Hippocampal formation (tissue), 2 donors: ENCODE results near the gene KRT20.
A peak's percentile ranks its signal among the peaks of the same experiment; 100 is the strongest.
"Not testable (repeated sequence)": the region's sequence is repeated elsewhere in the genome, so short reads cannot be mapped to it uniquely, and the experiment has no call there.

Source experiments
- DNase-seq, 2 donors: peaks; one replicate each; lab custom pipeline; 2025; lab: John Stamatoyannopoulos, UW

KRT20 gene, protein sequence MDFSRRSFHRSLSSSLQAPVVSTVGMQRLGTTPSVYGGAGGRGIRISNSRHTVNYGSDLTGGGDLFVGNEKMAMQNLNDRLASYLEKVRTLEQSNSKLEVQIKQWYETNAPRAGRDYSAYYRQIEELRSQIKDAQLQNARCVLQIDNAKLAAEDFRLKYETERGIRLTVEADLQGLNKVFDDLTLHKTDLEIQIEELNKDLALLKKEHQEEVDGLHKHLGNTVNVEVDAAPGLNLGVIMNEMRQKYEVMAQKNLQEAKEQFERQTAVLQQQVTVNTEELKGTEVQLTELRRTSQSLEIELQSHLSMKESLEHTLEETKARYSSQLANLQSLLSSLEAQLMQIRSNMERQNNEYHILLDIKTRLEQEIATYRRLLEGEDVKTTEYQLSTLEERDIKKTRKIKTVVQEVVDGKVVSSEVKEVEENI

DNA sequence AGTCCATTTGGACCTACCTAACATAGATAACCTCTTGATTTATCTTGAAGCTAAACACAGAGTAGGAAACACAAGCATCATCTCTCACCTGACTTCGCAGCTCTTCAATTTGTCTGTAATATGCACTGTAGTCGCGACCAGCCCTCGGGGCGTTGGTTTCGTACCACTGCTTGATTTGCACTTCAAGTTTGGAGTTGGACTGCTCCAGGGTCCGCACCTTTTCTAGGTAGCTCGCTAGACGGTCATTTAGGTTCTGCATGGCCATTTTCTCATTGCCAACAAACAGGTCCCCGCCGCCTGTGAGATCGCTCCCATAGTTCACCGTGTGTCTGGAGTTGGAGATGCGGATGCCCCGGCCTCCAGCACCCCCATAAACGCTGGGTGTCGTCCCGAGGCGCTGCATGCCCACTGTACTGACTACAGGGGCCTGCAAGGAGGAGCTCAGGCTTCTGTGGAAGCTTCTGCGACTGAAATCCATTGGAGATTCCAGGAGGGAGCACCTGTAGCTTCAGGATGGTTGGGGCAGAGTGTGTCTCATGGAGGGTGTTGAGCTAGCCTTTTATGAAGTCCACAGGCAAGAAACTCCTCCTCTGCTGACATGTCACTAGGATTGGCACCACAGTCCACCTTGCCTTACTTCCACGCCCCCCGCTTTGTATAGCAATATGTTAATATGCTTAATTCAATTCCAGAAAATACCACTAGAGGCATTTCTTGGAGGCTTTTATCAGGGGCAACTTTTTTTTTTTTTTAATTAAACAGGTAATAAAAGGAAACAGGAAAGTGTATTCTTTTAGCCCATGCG, at the start of gene KRT20:
Gene KRT20, minus strand, starts transcription at position 535 of the 805 bp plus-strand sequence. Its CDS starts 57 bp downstream, at position 478.
- DNase-seq, result no peak

DNA sequence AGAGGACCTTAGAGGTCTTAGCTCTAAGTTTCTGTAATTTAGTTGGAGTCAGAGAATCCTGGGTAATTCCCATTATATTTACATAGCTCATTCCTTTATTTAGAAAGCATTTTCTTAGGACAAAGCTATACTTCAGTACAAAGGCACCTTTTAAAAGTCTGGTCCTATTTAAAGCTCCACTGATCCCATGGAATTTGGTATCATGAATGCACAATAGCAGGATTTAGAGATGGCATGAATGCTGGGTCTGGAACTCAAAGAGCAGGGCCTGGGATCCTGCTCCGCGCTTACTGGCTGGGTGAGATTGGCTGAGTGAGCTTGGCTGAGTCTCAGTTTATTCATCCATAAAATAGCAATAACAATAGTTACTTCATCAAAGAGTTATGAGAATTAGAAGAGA, 47.6 kb upstream of the KRT20 start:
- DNase-seq, result no peak

DNA sequence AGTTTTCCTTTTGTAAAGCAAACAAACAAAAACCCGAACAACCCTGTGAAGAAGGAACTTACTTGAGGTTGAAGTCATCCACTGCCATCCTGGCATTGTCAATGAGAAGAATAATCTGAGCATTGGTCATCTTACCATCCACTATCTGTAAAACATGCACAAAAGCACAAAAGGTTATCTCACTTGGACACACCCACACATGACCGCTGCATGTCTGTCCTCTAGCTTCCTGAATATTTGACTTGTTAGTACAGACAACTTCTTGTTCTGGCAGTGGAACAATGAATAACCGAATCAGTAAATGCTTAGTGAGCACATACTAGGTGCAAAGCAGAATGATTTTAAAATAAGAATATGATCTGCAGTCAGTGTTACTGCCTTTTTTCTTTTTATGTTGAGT, 46.3 kb upstream of the KRT20 start:
- DNase-seq, result no peak

DNA sequence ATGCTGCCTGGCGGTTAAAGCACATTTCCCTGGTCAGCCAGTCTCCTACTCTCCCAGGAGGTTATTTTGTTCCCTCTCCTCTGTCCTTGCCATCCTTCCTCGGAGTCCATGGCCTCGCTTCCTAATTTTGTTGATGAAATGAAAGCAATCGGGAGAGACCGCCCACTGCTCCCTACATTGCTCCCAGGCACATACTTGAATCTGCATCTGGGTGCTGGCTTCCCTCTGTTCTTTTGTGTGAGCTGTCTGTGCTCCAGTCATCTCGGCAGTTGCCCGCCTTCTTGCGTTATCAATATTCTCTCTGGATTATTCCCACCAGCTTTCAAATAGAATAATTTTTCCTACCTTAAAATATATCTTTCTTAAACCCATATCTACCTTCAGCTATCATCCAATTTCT, 41.3 kb upstream of the KRT20 start:
- no peak for DNase-seq

DNA sequence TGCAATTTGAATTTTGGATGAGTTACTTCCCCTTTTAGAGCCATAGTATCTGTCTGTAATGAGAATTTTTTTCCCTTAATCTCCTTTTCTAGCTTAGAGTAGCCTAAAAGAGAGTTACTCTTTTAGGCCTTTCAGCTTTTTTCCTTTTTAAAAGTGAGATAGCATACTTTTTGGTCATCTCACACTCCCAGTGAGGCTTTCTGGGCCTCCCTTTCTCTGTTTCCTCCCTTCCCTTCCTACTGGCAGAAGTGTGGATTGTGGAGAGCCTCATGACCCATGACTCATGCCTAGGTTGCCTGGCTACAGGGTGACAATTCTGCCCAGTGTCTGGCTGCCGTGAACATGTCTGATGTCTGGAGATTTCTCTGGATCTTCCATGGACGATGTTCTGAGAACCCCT, 37.2 kb upstream of the KRT20 start:
- DNase-seq, result peak in 1 of 2 donors; percentile 25

DNA sequence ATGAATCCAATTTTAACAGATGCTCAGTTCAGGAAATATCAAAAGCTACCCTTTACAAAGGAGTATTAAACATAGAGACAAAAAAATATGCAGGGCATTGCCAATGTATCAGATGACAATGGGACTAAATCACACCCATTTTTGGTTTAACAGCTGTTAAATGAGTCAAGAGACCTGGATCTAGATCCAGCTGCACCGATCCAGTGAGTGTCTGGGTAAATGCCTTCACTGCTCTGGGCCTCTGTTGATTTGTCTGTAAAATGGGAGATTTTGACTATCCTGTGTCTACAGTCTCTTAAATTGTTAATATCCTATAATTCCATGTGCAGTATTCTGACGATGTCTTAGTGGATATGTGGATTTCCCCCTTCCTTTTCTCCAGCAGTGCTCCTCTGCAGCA, 36.0 kb upstream of the KRT20 start:
- no peak for DNase-seq

DNA sequence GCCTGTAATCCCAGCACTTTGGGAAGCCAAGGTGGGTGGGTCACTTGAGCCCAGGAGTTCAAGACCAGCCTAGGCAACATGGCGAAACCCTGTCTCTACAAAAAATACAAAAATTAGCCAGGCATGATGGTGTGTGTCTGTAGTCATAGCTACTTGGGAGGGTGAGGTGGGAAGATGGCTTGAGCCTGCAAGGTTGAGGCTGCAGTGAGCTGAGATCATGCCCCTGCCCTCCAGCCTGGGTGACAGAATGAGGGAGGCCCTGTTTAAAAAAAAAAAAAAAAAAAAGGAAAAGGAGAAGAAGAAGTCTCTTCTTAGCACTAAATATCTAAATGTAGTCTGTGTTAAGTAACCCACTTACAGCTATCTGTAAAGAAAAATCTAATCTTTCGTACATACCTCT, 32.1 kb upstream of the KRT20 start:
- not testable (repeated sequence) for DNase-seq

DNA sequence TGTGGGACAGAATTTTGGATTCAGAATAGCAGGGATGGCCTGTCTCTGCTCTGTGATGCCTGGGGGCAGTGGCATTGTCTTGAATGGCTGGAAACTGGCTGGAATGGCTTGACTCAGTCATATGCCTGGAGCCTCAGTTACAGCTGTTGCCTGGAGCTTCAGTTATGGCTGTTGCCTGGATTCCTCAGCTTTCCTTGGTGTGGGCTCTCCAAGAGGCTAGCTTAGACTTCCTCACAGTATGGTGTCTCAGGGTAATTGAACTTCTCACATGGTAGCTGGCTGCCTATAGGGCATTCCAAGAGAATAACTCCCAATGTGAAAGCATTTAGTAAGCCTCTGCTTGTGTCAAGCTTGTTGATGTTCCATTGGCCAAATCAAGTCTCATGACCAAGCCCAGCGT, 31.3 kb upstream of the KRT20 start:
- no peak for DNase-seq

DNA sequence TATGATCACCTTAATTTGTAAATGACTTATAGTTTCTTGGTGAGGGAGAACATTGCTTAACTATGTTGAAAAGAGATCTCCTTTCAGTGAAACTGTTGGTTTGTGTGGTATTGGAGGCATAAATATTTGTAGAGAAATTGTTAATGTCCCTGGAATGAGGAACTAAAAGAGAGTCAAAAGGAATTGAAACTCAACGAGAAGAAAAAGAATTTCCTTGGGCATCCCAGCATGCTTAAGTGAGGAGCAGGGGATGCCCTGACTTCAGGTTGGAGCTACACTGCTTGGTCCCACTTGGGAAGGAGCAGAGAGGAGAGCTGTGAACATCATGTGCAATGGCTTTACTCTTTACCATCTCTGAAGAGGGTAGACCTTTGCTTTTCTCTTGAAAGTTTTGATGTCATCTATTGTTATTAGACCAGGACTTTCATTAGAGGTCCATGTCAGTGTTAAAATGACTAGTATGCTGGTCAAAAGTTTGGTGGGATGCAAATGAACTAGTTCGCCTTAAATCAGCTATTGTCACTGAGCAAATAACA, 30.7 kb upstream of the KRT20 start:
- no peak for DNase-seq

DNA sequence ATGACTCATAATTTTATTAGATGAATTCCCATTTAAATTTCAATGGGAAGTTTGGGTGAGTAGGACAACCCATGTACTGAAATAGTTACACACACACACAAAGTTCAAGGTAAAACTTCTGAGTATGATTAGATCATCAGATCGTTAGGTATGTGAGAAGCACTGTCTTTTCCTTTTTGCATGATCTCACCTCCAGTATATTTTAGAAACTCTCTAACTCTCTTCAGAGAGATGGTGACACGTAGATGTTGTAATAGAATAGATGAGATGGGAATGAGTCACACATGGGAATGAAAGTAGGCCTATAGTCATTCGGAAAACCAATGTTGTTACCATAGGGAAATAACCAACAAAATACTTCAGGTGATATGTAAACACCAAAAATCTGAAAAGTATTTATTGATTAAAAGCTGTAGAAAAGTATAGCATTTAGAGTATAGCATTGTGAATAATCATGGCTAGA, 30.2 kb upstream of the KRT20 start:
- no peak for DNase-seq

DNA sequence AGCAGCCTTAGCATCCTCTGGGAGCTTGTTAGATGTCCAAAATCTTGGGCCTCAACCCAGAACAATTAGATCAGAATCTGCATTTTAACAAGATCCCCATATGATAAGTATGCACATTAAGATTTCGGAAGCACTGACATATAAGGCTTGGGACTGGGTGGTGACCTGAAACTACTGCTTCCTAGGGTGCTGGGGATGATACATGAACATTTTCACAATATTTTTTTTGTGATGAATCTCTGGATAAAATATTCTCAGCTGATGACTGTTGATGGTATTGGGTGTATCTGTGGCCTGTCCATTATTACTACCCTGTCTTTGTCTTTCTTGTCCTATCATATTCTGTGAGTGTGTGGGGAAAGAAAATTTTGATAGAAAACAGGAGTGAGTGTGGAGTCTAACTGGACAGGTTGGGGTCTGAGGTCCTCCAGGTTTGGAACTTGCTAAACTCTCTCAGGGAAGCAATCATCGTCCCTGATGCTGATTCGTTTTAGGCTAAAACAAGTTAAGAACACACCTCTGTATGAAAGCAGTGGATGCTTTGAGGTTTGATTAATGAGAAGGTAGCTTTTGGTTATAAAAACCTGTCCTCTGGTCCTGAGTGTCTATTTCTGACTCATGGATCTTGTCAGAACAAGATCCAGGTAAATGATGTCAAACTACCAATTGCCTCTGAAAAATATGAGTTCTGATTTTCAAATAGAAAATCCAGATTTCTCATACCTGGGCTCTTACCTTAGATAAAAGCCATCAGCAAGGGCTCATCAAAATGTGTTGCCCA, 29.2 kb upstream of the KRT20 start:
- DNase-seq, result no peak

DNA sequence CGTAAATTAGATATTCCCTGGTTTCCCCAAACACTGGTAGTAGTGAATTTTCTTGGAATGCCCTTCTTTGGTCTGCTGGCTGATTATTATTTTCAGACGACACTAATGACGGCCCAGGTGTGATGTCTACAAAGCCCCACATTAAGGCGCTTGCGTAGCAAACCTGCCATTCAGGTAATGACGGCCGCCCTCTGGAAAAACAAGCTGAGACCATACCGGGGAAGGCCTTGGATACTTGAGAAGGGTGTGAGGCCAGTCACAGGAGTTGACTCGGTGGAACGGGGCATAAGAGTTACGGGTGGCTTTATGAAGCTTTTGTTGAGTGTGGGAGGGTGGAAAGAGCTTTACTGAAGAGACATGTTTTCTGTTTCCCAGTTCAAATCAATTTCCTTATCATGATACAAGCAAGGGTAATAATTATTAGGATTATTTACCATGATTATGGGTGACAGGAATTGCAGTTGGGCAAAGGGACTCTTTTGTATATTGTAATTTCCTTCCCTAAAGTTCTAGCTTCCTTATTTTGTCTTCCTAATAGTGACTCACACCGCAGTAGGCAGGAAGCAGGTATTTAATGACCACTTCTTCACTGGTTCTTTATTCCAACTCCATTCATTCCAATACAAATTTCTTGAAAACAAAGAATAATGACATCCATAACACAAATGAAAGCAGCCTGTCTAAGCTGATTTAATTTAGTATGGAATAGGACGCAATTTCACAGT, 27.6 kb upstream of the KRT20 start:
- no peak for DNase-seq

DNA sequence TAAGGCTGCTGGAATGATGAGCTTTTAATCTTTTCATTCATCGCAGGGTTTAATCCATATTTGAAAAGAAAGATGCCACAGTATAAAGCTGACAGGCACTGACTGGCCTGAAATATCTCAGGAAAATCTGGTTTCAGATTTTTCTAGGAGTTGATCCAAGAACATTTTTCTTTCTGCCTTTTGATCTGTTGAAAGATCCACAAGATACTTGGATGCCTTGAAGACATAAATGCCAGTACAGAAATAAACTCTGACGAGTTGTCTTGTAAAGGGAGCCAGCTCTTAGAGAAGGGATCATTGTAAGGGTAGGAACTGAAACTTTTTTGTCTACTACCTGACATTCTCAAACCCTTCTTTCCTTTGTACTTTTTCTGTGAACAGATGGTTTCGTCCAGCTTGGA, 25.4 kb upstream of the KRT20 start:
- DNase-seq, result peak in 1 of 2 donors; percentile 6

DNA sequence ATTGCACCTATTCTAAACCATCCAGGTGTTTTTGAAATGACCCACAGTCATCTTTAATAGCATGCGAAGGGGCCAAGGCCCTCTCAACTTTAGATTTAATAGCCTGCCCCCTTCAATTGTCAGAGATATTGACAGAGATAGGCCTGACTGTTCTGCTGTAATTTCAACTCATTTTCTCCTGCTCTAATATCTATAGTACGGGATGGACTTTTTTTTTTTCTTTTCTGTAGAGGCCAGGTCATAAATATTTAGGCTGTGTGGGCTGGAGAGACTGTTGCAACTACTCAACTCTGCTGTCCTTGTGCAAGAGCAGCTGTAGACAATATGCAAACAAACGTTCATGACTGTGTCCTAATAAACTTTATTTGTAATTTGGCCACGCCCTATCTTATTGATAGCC, 24.7 kb upstream of the KRT20 start:
- DNase-seq, result no peak

DNA sequence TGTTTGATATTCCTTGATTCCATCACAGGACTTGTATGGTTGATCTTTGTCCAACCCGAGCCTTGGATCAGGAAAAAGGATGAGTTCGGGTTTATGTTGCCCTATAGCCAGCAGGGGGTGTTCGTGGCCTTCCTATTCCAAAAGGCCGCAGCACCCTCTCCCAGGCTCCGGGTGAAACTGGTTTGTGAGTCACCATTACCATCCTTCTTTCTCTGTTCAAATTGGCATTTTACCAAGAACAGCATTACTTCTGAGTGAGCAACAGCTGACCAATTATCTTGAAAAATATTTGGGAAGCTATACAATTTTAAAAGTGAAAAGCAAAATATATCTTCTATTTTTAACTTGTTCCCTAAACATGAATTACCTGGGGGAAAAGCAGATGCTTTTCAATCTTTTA, 24.3 kb upstream of the KRT20 start:
- peak; percentile 23 to 65 for DNase-seq

DNA sequence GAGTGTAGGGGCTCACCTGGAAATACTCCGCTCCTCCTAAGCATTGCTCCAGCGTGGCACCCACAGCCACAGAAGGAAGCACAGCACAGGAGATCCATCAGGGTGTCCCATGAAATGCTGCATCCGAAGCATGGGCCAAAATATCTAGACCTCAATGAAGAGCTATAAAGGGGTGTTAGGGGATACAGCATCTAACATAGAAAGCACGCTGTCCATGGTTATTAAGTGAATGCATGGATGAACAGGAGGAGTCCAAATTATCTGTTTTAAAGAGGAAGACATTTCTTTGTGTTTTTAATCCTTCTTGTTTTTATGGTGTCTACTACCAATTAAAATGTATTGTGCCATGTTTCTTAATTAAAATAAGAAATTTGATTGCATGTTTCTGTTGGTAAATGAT, 21.6 kb upstream of the KRT20 start:
- no peak for DNase-seq

DNA sequence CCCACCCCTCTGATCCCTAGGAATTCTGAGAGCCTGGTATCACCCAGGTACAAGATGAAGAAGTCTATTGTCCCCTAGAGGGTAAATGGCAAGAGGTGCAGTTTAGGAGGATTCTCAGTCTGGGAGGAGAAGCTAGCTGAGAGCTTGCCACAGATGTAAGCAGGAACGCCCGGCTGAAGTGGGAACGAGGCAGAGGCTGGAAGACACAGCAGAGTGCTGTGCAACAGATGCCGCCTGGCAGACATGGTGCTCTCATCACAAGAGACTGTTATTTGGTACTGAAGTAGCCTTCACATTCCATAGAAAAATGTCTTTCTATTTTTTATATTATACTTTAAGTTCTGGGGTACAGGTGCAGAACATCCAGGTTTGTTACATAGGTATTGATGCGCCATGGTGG, 20.3 kb upstream of the KRT20 start:
- no peak for DNase-seq

DNA sequence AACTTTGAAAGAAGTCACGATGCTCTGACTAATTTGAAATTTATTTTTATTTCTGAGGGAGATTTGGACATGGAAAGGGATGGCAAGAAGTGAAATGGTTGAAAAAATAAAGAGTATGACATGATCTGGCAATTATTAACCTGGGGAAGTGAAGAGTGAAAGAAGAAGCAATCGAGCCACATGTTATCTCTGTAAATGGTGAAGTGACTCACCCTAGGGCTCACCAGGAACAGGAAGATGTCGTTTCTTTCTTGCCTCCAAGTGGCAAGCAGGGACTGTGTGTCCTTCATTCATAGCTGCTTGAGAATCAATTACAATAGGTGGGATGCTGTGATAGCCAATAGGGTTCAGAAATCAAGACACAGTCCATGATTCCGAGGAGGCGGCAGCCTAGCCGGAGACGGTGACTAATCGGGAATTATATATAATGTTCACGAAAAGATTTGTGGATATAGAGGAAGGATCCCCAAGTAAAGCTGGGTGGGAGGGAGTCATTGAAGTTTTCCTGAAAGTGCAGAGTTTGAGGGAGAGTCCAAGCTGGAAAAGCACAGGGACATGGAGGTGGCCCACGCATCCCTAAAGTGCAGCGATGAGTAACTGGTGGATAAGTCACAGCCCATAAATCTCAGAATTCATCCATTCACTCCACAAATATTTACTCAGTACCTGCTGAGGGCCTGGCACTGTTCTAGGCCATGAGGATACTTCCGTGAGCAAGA, 18.2 kb upstream of the KRT20 start:
- DNase-seq, result no peak

DNA sequence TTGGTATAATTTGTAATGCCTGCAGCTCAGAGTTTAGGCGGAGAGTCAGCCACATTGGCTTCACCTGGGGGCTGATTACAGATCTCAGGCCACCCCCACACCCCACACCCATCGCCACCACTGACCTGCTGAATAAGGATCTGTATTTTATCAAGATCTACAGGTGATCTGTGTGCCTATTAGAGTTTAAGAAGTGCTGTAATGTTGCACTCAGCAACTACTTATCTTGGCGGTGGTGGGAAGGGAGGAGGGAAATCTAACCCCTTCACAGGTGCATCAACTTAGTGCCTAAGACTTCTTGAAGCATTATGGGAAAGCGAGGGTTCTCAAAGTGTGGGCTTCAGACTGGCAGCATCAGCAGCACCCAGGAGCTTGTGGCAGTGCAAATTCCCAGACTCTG, 17.5 kb upstream of the KRT20 start:
- no peak for DNase-seq

DNA sequence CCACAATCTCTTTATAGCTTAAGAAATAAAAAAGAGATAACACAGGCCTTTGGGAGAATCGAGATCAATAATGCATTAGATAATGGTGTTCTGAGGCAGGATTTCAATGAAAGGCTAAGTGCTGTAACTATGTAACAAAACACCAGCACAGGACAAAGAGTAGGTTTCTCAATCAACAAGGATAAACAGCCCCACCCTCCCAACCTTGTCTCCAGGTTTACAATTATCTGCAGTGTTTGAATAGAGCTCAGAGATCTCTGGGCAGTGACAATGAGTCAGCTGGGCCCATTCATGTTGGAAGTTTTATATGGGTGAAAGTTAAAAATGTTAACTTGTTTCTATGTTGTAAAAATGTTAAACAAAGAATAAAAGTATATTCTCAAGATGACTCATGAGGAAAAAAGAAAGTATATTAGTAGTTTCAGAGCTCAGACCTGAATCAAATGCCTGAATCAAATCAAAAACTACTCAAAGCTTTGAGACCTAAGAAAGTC, 17.0 kb upstream of the KRT20 start:
- no peak for DNase-seq
